GM21367 (cell line): ENCODE data around the gene NDRG3.

Experiments used
- ATAC-seq: cut with Tn5 transposase; IDR thresholded peaks from one replicate; pipeline ENCODE4 v1.9.1; 2021; ENCODE audit not compliant: unreplicated experiment

The NDRG3 gene

GRCh38 chr20:36745927-36746659, at the start of gene NDRG3:
Gene NDRG3 (minus strand): TSS chr20:36746090. CDS start chr20:36721735, 24,355 bp downstream.
- ATAC-seq, result peak; percentile 81

GRCh38 chr20:36794116-36794474, 48.2 kb upstream of the NDRG3 start:
- no peak for ATAC-seq

- no peak for ATAC-seq
These were observed 47.6 kb upstream of the NDRG3 start for GRCh38 chr20:36793294-36794115.

GRCh38 chr20:36792422-36792821, 46.5 kb upstream of the NDRG3 start:
- ATAC-seq, result no peak

GRCh38 chr20:36791862-36792261, 46.0 kb upstream of the NDRG3 start:
- no peak for ATAC-seq

- ATAC-seq, result no peak
These were observed 40.8 kb upstream of the NDRG3 start for GRCh38 chr20:36786663-36787062.

- ATAC-seq, result no peak
These were observed 40.4 kb upstream of the NDRG3 start for GRCh38 chr20:36786246-36786645.

- ATAC-seq, result no peak
These were observed 39.4 kb upstream of the NDRG3 start for GRCh38 chr20:36785308-36785707.

- no peak for ATAC-seq
These were observed 39.0 kb upstream of the NDRG3 start for GRCh38 chr20:36784900-36785299.

GRCh38 chr20:36784116-36784515, 38.2 kb upstream of the NDRG3 start:
- ATAC-seq, result no peak

- no peak for ATAC-seq
These were observed 33.8 kb upstream of the NDRG3 start for GRCh38 chr20:36779656-36780025.

- no peak for ATAC-seq
These were observed 33.2 kb upstream of the NDRG3 start for GRCh38 chr20:36778831-36779655.

GRCh38 chr20:36777576-36777975, 31.7 kb upstream of the NDRG3 start:
- no peak for ATAC-seq

- ATAC-seq, result no peak
These were observed 31.3 kb upstream of the NDRG3 start for GRCh38 chr20:36777167-36777566.

GRCh38 chr20:36775826-36776225, 29.9 kb upstream of the NDRG3 start:
- ATAC-seq, result no peak

GRCh38 chr20:36775196-36775595, 29.3 kb upstream of the NDRG3 start:
- ATAC-seq, result no peak

GRCh38 chr20:36773597-36774390, 27.9 kb upstream of the NDRG3 start, which contains the start of gene DSN1:
Gene DSN1 (minus strand): TSS chr20:36773763. CDS start chr20:36771458, 2,305 bp downstream.
- ATAC-seq, result peak; percentile 57

- ATAC-seq, result no peak
These were observed 27.3 kb upstream of the NDRG3 start for GRCh38 chr20:36773107-36773596.

GRCh38 chr20:36770680-36771079, 24.8 kb upstream of the NDRG3 start:
- no peak for ATAC-seq

- ATAC-seq, result no peak
These were observed 23.0 kb upstream of the NDRG3 start for GRCh38 chr20:36768768-36769430.
